ENCODE measurements around the gene OR10H4.
"Not testable (repeated sequence)": the region's sequence is repeated elsewhere in the genome, so short reads cannot be mapped to it uniquely, and the experiment has no call there.

DNA sequence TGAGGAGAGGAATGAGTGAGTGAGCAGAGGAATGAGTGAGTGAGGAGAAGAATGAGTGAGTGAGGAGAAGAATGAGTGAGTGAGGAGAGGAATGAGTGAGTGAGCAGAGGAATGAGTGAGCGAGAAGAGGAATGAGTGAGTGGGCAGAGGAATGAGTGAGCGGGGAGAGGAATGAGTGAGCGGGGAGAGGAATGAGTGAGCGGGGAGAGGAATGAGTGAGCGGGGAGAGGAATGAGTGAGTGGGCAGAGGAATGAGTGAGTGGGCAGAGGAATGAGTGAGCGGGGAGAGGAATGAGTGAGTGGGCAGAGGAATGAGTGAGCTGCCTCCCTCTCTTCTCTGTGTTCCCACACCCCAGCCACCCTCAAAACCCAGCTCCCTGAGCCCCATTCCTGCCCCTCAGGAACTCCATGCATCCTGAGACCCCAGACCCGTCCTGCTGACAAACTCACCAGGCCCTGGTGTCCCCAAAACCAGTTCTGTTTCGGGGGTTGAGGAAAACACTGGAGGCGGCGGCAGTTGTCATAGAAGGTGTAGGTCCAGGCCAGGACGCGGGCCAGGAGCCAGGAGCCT lies 15.0 kb upstream of the OR10H4 start:
- TF ChIP-seq, protein P1, sequence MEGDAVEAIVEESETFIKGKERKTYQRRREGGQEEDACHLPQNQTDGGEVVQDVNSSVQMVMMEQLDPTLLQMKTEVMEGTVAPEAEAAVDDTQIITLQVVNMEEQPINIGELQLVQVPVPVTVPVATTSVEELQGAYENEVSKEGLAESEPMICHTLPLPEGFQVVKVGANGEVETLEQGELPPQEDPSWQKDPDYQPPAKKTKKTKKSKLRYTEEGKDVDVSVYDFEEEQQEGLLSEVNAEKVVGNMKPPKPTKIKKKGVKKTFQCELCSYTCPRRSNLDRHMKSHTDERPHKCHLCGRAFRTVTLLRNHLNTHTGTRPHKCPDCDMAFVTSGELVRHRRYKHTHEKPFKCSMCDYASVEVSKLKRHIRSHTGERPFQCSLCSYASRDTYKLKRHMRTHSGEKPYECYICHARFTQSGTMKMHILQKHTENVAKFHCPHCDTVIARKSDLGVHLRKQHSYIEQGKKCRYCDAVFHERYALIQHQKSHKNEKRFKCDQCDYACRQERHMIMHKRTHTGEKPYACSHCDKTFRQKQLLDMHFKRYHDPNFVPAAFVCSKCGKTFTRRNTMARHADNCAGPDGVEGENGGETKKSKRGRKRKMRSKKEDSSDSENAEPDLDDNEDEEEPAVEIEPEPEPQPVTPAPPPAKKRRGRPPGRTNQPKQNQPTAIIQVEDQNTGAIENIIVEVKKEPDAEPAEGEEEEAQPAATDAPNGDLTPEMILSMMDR (IDR thresholded peaks at IDR 0.05), result not testable (repeated sequence)
- not testable (repeated sequence) for TF ChIP-seq POLR2A (IDR thresholded peaks at IDR 0.05)

All from right lobe of liver (tissue), 4 donors.